ENCODE data around the gene PLOD2.
A peak's percentile ranks its signal among the peaks of the same experiment; 100 is the strongest.

PLOD2 gene

DNA sequence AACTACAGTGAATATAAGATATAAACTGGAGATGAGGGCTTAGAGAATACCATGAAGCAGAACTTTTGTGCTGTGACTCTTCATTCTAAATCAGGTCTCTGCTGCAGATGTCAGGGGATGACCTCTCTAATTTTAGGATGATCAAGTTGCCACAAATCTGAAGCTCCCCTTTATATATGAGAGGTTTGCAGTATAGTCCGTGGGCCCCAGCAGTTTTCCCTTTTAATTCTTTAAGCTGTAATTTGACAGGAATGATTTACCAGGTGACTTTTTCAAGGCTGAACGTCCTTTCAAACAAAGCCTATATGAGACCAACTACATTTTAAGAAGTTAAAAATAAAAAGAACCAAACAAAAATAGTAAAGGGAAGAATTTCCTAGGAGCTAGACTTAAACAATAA lies 4.9 kb upstream of the PLOD2 start:
- no peak for FAIRE-seq

DNA sequence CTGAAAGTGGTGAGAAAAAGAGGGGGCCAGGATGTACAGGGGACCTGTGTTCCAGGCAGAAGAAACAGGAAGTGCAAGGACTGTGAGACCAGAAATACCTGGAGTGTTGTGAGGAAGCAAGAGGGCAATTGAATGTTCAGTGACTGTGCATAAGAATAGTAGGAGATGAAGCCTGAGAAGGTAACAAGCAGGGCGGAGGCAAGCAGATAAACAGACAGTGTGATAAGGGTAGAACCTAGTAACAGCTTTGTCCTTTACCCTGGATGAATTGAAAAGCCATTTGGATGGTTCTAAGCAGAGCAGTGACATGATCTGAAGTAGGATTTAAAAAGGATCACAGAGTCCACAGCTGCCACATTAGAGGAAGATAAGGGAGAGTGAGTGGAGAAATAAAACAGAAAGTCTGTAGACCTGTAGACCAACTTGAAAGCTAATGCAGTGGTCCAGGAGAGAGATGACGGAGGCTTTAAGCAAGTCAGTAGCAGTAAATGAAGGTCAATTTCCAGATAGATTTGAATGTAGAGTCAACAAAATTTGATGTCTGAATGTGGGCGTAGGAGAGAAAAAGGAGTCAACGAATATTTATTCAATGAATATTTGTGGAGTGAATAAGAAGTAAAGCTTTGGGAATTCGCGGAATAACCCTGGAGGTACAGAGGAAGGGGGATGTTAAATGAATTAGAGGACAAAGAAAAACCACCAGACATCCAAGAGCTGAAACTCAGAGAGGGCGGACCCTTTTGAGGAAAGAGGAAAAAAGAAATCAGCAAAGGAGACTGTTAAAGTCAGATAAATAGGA lies 4.2 kb upstream of the PLOD2 start:
- no peak for FAIRE-seq

DNA sequence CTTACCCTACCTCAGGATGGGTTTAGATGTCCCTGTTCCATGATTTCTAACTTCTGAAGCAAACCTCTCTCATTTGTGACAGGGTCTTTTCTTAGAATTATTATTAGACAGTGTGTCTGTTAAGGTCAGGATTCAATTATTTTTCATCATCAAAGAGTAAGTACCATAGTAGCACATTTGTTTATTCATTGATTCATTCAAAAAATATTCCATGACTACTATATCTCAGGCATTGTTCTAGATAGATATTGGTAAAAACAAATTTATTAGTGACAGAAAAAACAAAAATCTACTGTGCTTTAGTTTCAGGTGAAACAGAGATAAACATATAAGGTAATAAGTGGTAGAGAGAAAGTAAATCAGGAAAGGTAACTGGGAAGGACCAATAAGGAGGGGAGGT lies 3.5 kb upstream of the PLOD2 start:
- FAIRE-seq, result no peak

DNA sequence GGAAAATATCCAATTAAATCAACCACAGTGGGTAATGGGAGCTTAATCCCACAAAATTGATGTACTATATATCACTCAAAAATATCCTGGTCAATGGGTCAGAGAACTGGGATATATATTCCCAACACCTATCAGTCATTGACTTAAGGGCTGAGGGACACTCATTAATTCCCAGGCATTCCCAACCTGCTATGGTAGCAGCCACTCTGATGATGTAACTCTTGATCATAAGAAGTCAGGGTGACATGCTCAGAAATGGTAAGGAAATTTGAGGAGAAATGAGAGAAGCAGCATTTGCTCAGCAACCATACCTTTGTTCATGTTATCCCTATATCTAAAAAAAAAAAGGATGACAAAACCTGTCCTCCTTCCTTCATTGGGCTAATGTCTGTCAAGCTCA lies 3.1 kb upstream of the PLOD2 start:
- no peak for FAIRE-seq

DNA sequence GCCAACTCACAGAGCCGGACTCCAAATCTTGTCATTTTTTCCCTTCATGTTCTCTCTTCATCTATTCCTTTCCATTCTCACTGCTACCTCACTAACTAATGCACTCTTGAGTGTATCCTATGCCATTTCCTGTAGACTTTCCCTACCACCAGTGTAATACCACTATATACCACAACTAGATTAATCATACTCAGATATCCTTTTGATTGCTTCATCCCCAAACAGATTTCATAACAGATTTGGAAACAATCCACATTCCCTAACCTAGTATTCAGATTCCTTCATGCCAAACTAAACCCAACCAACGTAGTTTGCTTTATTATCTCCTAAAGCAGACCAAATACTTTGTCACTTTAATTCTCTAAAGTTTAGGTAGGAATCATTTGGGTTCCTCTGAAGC lies 2.6 kb upstream of the PLOD2 start:
- FAIRE-seq, result no peak

DNA sequence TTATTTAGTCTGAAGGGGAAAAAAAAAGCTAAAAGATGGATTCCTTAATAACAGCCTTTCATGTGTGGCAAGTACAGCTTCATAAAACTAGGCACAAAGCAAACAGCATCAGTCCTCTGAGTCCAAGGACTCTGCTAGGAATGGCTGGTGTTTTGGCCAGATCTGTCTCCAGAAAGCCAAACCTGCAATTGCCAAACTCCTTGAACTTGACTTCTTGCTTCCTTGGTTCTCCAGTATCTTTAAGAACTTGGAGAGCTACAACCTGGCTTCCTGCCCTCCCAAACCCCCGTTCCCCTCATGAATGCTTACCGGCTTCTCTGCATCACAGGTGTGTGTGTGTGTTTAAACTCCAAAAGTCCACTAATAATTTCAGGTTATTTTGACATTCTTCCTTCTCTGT lies 1.6 kb upstream of the PLOD2 start:
- FAIRE-seq, result no peak

DNA sequence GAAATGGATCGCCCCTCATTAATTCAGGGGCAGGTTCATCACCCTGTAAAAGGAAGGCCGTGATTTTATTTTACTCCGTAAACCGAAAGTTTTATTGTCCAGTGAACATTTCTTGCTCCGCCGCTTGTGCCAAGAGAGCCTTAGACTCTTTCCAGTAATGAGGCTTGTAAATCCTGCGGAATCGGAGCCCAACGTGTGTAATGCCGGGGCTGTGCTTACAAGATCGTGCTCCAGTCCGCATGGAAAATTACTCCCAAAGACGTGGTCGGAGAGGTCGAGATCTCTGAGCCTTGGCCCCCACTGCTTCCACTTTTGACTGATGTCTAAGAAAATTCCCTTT lies 649 bp upstream of the PLOD2 start:
- FAIRE-seq, result no peak

DNA sequence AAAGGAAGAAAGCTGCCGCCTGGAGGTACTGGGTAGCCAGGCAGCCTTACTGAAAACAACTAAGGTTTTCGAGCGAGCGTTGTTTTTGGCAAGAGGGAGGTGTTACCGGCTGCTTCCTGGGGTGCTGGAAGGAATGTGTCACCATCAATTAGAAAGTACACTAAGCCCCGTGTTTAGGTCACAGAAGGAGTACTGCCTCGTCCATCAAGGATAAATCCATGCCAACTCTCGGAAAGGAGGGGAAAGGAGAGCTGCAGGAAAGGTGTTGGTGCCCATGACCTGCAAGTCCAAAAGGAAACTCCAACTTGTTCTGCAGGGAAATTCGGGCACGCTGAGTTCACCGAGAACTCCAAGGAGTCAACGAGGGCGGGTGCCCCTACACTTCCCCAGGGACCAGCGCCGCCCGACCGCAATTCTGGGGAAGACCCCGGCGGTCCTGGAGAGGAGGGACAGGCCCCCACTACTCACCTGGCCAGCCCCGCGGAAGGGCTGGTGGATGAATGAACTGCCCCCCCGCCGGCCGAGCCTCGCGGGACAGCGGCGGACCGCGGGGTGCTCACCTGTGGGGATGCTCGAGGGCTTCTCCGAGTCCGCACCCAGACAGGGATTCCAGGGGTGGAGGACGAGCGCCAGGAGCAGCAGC lies 542 bp downstream of the PLOD2 start:
- no peak for FAIRE-seq

DNA sequence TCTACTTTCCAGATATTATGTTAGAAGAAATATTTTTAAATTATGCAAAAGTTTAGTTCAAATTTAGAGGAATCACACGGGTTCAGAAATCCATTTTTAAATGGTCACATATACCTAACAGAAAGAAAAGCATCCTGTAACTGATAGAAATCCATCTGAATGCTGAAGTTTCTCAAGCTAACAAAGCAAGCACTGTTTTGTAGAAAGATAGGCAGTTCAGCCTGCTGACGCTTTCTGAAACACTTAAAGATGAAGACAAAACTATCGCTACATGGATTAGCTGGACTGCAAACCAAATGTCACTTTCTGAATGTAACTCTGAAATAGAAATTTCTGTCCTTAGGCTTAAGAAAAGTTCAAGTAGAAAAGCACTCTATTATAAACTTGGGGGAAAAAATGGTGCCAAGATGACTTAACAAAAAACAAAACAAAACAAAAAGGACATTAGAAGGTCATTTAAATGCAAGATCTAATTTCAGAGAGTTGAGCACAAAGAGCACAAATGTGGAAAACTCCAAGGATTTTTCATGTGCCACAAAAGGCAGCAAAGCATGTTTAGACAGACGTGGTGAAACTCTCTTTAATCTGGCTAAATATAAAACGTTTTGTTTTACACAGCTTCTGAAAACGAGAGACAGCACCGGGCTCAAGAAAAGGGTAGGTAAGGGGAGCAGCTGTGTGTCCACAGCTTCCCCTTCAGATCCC lies 1.2 kb downstream of the PLOD2 start:
- FAIRE-seq, result no peak

DNA sequence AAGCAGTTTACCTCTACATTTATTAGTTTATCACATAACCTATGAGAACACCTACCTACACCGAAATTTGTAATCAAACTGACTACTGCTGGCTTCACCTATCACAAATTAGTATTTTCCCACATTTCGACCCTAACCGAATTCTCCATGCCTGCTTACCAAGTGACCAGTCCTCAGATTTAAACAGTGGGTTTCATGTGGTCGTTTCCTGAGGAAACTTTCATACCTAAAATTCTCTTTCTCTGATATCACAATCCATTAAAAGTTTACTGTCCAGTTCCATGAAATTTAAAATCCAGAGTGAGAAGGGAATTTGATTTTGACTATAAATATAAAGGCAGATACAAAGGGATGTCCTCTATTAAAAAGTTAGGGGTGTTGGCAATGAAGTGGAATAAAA lies 1.9 kb downstream of the PLOD2 start:
- FAIRE-seq, result no peak

DNA sequence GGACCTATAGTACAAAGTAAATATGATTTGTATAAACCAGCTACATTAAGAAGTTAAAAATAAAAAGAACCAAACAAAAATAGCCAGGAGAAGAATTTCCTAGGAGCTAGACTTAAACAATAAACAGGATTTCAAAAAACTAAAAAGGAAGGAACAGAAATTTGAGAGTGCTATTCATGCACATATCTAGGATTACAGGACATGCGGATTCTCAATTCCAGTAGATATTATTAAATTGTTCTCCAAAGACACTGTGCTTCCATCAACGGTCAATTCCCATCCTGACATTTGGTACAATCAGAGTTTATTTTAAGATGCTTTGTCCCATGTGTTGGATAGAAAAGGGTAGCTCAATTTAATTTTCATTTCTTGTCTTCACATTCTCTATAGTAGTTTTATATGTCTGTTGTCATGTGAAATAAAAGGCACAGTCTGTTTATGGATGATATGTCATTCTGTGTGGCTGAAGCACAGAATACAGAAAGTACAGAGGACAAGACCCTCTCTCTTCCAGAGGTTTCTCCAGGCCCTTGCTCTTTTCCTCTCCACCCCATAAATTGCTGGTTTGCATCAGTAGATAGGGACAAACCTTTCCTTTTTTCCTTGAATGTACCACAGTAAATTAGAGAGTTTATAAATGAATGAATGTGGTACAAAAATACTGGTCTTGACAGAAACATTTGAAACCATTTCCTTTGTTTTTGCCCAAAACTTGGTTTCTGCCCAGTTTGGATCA lies 3.5 kb downstream of the PLOD2 start:
- no peak for FAIRE-seq

DNA sequence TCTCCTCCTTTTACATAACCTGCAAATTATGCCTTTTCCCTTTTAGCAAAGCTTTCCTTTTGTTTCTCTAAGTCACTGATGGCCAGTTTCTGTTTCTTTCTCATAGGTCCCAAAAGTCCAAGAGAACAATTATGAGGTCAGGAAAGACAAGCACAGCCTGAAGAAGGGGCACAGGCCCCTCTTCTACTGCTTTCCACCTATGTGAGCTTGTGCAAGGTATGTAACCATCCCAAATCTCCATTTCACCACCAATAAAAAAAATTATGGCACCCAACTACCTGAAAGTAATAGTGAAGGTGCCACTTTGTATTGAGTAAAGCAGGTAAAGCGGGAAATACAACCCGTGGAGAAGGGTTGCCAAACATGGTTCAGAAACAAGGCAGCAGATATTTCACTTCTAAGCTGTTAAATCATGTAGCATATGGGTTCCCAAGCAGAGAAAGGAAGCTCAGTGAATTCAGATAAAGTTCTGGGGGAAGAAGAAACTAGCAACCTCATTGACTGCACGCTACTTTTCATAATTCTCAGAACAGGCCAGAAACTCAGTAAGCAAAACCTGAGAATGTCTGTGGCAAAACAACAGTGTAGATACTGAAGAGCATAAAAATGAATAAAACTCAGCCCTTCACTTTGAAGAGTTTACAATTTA lies 4.2 kb downstream of the PLOD2 start:
- no peak for FAIRE-seq

DNA sequence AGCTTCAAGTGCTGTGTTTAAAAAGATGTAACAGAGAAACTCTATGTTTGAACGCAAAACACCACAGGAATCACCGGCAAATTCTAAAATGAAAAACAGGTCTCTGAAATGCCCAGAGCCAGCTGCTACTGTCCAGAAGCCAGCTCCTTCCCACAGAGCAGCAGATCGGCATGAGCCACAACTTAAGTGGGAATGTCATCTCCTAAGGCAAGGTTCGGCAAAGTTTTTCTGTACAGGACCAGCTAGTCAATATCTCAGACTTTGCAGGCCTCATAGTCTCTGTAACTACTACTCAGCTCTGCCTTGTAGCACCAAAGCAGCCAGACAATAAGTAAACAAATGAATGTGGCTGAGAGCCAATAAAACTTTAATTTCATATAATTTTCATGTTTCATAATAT lies 4.9 kb downstream of the PLOD2 start:
- FAIRE-seq, result no peak

DNA sequence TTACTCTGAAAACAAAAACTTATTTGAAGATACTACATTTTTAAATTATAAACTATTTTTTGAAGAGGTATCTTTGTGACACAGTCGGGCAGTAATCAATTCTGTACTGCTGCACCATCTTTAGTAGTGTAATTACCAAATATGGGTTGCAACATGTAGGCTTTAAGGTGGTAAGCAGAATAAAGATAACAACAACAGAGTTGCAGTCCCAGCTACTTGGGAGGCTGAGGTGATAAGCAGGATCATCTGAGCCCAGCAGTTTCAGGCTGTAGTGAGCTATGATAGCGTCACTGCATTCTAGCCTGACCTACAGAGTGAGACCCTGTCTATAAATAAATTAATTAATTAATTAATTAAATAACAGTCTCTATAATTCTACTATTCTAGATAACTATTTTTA lies 6.0 kb downstream of the PLOD2 start:
- FAIRE-seq, result no peak

DNA sequence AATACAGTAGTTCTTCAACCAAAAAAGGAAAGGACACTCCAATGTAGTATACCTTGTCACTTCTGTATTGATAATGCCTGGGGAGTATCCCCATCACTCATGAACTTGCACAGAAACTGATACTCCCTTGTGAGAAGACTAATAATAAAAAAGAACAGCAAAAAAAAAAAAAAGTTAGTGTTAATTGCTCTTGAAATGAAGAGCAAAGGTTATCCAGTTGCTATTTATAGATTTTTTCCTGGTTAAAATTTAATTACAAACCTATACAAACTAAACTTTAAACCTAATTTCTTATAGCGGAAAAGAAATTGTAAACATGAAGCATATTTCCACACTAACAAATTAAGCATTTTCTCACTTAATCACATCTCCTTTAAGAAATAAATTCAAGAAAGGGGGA lies 6.7 kb downstream of the PLOD2 start:
- no peak for FAIRE-seq

DNA sequence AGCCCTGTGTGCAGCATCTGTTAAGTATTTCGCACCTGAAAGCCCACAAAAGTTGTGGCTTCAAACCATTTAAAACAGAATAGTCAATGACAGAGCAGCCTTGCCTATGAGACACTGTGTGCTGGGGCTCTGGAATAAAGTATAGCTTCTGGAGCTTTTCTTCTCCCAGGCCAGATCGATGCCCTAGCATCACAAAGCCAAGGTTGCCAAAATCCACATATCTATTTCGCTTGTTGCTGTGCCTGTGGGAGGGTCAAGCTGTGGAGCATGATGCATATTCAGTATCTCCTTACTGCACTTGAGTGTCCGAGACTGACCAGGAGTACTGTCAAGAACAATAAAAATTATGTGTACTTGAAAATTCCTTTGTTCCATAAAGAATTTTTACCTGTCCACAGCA lies 7.6 kb downstream of the PLOD2 start:
- FAIRE-seq, result no peak

DNA sequence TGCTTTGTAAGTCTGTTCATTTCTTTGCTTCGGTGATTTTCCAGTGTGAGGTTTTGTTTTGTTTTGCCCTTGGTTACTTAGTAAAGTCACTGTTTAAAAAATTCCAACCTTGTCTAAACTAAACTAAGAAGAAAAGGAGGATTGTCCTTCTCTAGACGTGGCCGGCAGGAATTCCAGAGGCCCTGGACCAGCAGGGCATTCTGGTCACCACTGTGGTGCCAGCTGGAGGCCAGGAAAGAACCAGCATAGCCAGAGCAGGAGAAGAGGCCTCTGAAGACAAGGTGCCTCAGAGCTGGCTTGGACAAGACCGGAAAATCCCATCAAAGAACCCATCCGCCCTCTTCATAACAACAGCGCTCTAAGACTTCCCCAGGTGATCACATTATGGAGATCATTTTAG lies 8.2 kb downstream of the PLOD2 start:
- FAIRE-seq, result no peak

DNA sequence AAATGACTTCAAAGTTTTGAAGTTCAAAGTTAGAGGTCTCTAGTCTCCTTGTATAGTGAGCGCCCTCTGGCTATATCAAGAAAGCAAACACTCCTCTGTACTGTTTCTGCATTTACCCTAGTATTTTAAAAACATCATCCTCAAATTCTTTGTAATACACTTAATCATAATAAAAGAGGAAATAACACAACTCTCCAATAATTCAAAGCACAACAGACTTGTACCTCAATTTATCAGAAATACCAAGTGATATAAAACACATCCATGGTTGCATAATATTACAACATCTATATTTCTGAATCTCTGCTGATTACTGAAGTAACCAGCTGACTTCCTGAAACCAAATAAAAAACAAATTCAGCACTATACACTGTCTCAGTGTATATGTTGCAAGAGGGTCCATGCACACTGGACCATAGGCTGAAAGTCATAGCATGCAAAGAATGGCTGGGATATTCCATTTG lies 12.5 kb downstream of the PLOD2 start:
- FAIRE-seq, result peak; percentile 65

DNA sequence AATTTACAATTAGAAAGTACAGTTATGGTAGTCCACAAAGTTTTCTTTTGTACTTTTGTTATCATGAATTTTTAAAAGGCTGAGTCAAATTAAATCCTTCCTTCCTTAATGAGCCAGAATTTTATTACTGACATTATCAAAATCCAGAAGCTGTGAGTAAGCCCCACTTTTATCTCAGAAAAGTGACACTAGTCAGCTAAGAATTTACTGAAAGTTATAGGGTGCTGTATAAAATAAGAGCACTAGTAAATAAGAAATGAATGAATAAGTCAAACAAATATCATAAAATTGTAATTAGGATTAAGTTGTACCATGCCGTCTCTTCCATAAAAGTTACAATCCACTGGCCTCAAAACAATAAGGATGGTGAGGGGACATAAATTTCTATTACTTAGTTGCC lies 15.3 kb downstream of the PLOD2 start:
- no peak for FAIRE-seq

DNA sequence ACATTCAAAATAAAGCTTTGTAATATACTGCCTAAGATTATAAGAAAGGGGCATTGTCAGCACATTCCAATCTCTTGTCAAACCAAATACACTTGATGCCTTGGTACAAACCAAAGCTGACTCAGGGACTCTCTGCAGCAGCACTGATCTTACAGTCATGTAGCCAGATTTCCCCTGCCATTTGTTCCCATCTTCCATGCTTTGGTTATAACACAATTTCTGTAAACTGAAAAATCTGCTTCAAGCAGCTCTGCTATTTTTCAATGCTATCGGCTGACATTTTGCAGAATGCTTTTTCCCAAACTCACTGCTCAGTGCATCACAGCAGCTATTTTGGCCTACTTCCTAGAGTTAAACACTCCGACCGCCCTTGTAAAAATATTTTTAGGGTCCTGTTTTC lies 18.2 kb downstream of the PLOD2 start:
- no peak for FAIRE-seq

DNA sequence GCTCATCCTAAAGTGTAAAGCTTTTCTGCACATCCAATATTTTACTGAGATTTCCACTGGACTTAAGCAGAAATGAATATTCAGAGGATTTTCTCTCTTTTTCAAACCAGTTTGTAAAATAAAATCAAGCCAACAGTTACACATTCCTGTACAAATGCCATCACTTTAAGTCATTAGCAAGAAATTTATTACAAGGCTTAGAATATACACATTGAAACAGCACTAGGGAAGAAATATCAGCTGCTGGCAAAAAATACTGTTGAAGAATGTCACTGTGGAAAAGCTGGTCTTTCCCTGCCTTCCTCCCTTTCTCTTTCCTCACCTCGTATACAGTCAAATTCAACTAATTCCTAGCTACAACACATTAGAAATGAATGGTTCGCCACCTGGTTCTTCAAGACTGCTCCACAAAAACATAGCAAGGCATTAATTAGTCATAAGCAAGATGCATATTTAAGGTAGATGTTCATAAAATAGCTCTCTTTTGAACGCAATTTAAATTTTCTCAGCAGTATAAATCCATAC lies 21.3 kb downstream of the PLOD2 start:
- no peak for FAIRE-seq

DNA sequence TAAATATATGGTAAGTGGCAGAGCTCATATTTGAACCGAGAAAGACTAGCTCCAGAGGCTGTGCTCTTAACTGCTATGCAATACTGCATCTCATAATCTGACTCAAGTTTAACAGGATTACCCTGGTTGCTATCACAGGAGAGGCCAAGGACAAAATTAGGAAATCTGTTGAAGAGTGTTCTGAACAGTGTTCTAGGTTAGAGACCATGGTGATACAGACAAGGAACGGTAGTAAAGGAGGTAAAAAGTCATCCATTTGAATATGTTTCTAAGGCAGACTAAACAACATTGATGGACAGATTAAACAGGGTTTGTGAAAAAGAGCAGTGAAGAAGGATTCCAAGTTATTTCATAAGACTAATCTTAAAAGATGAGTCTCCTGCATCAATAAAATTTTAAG lies 22.1 kb downstream of the PLOD2 start:
- no peak for FAIRE-seq

DNA sequence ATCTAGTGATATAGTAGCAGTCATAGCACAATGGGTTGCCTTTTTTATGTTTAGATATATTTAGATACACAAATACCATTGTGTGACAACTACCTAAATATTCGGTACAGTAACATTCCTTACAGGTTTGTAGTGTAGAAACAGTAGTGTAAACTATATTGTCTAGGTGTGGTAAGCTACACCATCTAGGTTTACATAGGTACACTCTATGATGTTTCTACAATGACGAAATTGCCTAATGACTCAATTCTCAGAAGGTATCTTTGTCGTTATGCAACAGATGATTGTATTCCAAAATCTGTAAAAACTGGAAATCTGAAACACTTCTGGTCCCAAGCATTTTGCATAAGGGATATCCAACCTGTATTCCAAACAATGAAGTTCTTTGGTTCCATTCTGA lies 24.3 kb downstream of the PLOD2 start:
- FAIRE-seq, result no peak

Measured in A204.1 (cell line).